Measurements from ENCODE around the gene SHC3. TPM values are rescaled to one million over a fixed set of nuclear protein-coding genes. Genes with fewer than 3 reads are reported as not detected.

Gene SHC3
- total and polyA plus RNA-seq, 9 of the 15 experiments (the other 6 are each of a cell fraction or from before 2014, with no cell fraction given) = not detected

GRCh38 chr9:88985616-88986015 lies 193.0 kb downstream of the SHC3 start:
- in situ Hi-C loops (cut with MboI) (no loop called here), intact Hi-C loops (cut with micrococcal nuclease) (loop anchor here (10.0 kb wide), 1 partner anchor 111 kb away; no protein-coding TSS in a partner anchor)
- POLR2A ChIA-PET = no interaction called here
- no TSS peak for BruUV-seq (replicated peaks)
- no peak for FAIRE-seq
- H3K79me2 ChIP-seq (ENCODE audit: control insufficient read depth, insufficient read depth, low read length) = no peaks in the 10 kb centered on the region
- no peak overlapping the region for H2AFZ ChIP-seq (ENCODE audit: low read depth, low read length)
- no peaks in the 10 kb centered on the region for H3K9me3 ChIP-seq (replicated peaks; ENCODE audit: control insufficient read depth, insufficient read depth, low read depth, low read length)
- H3K9ac ChIP-seq (ENCODE audit: insufficient read depth in 1 of 2, low read depth in 2 of 2, low read length in 2 of 2) = no peak overlapping the region
- no peak overlapping the region for H3K27ac ChIP-seq (ENCODE audit: extremely low read depth, low read depth, low read length)
- H3K27me3 ChIP-seq (ENCODE audit: control insufficient read depth in 2 of 2, insufficient read depth in 2 of 2, low read length in 2 of 2) = peaks cover 0 to 8% of the 10 kb centered on the region in 2 experiments; a peak in 1 of 5 replicates
- no peaks in the 10 kb centered on the region for H3K4me1 ChIP-seq (replicated peaks in 1 of 2; ENCODE audit: control insufficient read depth in 2 of 2, insufficient read depth in 2 of 2, low read length in 2 of 2)
- ATAC-seq = no peak
- CTCF ChIA-PET (ENCODE audit: low intra/inter-chr PET ratio) = no interaction called here
- H3K4me2 ChIP-seq (ENCODE audit: insufficient read depth, low read length) = no peak overlapping the region
- TF ChIP-seq PHF8 (IDR thresholded peaks at IDR 0.05; ENCODE audit: borderline replicate concordance, low read length) (no peak), CHD2 (IDR thresholded peaks at IDR 0.05; ENCODE audit: low read depth, low read length) (no peak), PKNOX1 (IDR thresholded peaks at IDR 0.05) (no peak), ZNF134 (CRISPR knock-in tag; conservative IDR thresholded peaks at IDR 0.05) (peak; percentile 99), RBM25 (IDR thresholded peaks at IDR 0.05; ENCODE audit: low read depth, low read length, severe bottlenecking) (peak; percentile 66)
- 0% methylated on average over 2 of the region's 2 CpGs for WGBS (ENCODE audit: insufficient coverage, low coverage, missing lambda C conversion rate)
- no peaks in the 10 kb centered on the region for H4K20me1 ChIP-seq (replicated peaks; ENCODE audit: control insufficient read depth, insufficient read depth, low read length)
- H3K4me3 ChIP-seq = no peak overlapping the region
- no peaks in the 10 kb centered on the region for H3K9me1 ChIP-seq (ENCODE audit: control insufficient read depth, insufficient read depth, low read length)
- H3K36me3 ChIP-seq (ENCODE audit: control insufficient read depth, insufficient read depth, low read length) = no peaks in the 10 kb centered on the region
- DNase-seq (ENCODE audit: extremely low read depth in 1 of 4, low spot score in 3 of 4) = no peak

- in situ Hi-C loops (cut with MboI) = no loop called here
- CTCF ChIA-PET (ENCODE audit: low intra/inter-chr PET ratio) = no interaction called here
- TF ChIP-seq MAFF (IDR thresholded peaks at IDR 0.05; ENCODE audit: low read length) = no peak
- no peak for TF ChIP-seq MBD2 (IDR thresholded peaks at IDR 0.05; ENCODE audit: borderline replicate concordance, low read depth)
- TF ChIP-seq ZNF699 (CRISPR knock-in tag; IDR thresholded peaks at IDR 0.05; ENCODE audit: insufficient replicate concordance) = no peak
- TF ChIP-seq CBFA2T2 (conservative IDR thresholded peaks at IDR 0.05) = no peak
- no peak for TF ChIP-seq NR0B1 (IDR thresholded peaks at IDR 0.05; ENCODE audit: partially characterized antibody)
- no peak for TF ChIP-seq RBM17 (IDR thresholded peaks at IDR 0.05; ENCODE audit: borderline replicate concordance, low read depth, low read length)
- no peak for TF ChIP-seq BDP1 (IDR thresholded peaks at IDR 0.05; ENCODE audit: insufficient read depth, insufficient read length)
- no peak for TF ChIP-seq ZNF354B (CRISPR knock-in tag; IDR thresholded peaks at IDR 0.05)
- no peak for TF ChIP-seq RCOR1 (IDR thresholded peaks at IDR 0.05; ENCODE audit: borderline replicate concordance in 1 of 2, low read depth in 2 of 2, low read length in 2 of 2)
- TF ChIP-seq MIER1 (IDR thresholded peaks at IDR 0.05; ENCODE audit: low read depth) = no peak
- no peak for TF ChIP-seq BACH1 (tag; IDR thresholded peaks at IDR 0.05)
- TF ChIP-seq HNRNPUL1 (IDR thresholded peaks at IDR 0.05; ENCODE audit: low read length) = no peak
These were observed 194.1 kb downstream of the SHC3 start for GRCh38 chr9:88984543-88984883.

More at GRCh38 chr9:88984543-88984883, 194.1 kb downstream of the SHC3 start:
- whole genome bisulfite sequencing (ENCODE audit: insufficient coverage, low coverage, missing lambda C conversion rate) = 7% methylated on average over 3 of the region's 4 CpGs
- Histone ChIP-seq H3K9me3 (replicated peaks; ENCODE audit: control insufficient read depth, insufficient read depth, low read depth, low read length) (no peaks in the 10 kb centered on the region), H3K4me3 (no peak overlapping the region), H3K4me2 (ENCODE audit: insufficient read depth, low read length) (no peak overlapping the region), H3K4me1 (replicated peaks in 1 of 2; ENCODE audit: control insufficient read depth in 2 of 2, insufficient read depth in 2 of 2, low read length in 2 of 2) (no peaks in the 10 kb centered on the region), H3K36me3 (ENCODE audit: control insufficient read depth, insufficient read depth, low read length) (no peaks in the 10 kb centered on the region), H3K9ac (ENCODE audit: insufficient read depth in 1 of 2, low read depth in 2 of 2, low read length in 2 of 2) (no peak overlapping the region), H2AFZ (ENCODE audit: low read depth, low read length) (no peak overlapping the region), H4K20me1 (replicated peaks; ENCODE audit: control insufficient read depth, insufficient read depth, low read length) (no peaks in the 10 kb centered on the region), H3K27me3 (ENCODE audit: control insufficient read depth in 2 of 2, insufficient read depth in 2 of 2, low read length in 2 of 2) (peaks cover 0 to 2% of the 10 kb centered on the region in 2 experiments; a peak in 1 of 5 replicates), H3K27ac (ENCODE audit: extremely low read depth, low read depth, low read length) (no peak overlapping the region), H3K9me1 (ENCODE audit: control insufficient read depth, insufficient read depth, low read length) (no peaks in the 10 kb centered on the region), H3K79me2 (ENCODE audit: control insufficient read depth, insufficient read depth, low read length) (no peaks in the 10 kb centered on the region)
- DNase-seq (ENCODE audit: extremely low read depth in 1 of 4, low spot score in 3 of 4) (no peak), FAIRE-seq (no peak), ATAC-seq (no peak)
- no TSS peak for BruUV-seq (replicated peaks)
- POLR2A ChIA-PET = no interaction called here
- intact Hi-C loops (cut with micrococcal nuclease) = loop anchor here (10.0 kb wide), 1 partner anchor 110 kb away; no protein-coding TSS in a partner anchor
